Upper lobe of left lung (tissue), 6 donors: ENCODE data around the gene SMAP1. TPM values are rescaled to one million over a fixed set of nuclear protein-coding genes. Genes with fewer than 3 reads are reported as not detected.

ENCODE experiments used
- ATAC-seq, 2 donors: fragments of 200-7000 bp; cut with Tn5 transposase; one replicate each; pipeline ENCODE4 v1.9.1; 2022; ENCODE audit warnings: mild to moderate bottlenecking in 2 of 2, moderate library complexity in 2 of 2; ENCODE audit not compliant: low FRiP score in 2 of 2
- DNase-seq, 2 donors: peaks; one replicate each; pipeline ENCODE4 v3.0.0-alpha.2; 2019 to 2020
- H3K27ac ChIP-seq, 4 donors: fragments of 200-600 bp; sonication (generic); one replicate each; pipeline ENCODE4 v1.5.1; 2016 to 2019
- H3K27me3 ChIP-seq, 4 donors: fragments of 200-600 bp; sonication (generic); one replicate each; pipeline ENCODE4 v1.5.1; 2017 to 2019
- H3K36me3 ChIP-seq, 4 donors: fragments of 200-600 bp; sonication (generic); one replicate each; pipeline ENCODE4 v1.5.1; 2016 to 2019
- H3K4me1 ChIP-seq, 4 donors: fragments of 200-600 bp; sonication (generic); one replicate each; pipeline ENCODE4 v1.5.1; 2018 to 2019
- H3K4me3 ChIP-seq, 4 donors: fragments of 200-600 bp; sonication (generic); one replicate each; pipeline ENCODE4 v1.5.1; 2017 to 2019; ENCODE audit warnings: mild to moderate bottlenecking in 2 of 4, moderate library complexity in 1 of 4
- H3K9me3 ChIP-seq, 4 donors: fragments of 200-600 bp; sonication (generic); one replicate each; pipeline ENCODE4 v1.5.1; 2018 to 2019
- EP300 ChIP-seq, 4 donors: sonication (generic); formaldehyde crosslinking; IDR thresholded peaks; one replicate each; pipeline ENCODE4 v1.5.1; 2017; ENCODE audit warnings: antibody characterized with exemption in 4 of 4, control low read depth in 2 of 4
- POLR2A ChIP-seq, 4 donors: fragments of 450-650 bp; IDR thresholded peaks; one replicate each; pipeline ENCODE4 v1.5.1; 2016 to 2017; ENCODE audit warnings: antibody characterized with exemption in 4 of 4, mild to moderate bottlenecking in 2 of 4
- POLR2AphosphoS5 ChIP-seq, 2 donors: sonication (generic); formaldehyde crosslinking; IDR thresholded peaks; one replicate each; pipeline ENCODE4 v1.5.1; 2017; ENCODE audit warnings: antibody characterized with exemption in 2 of 2
- WGBS, 2 donors: methylation state at CpG; one replicate each; pipeline ENCODE4 v1.1.5; 2017 to 2018; 5-methylcytosine and 5-hydroxymethylcytosine counted together
- total RNA-seq, 6 donors: library from RNA; depleted of rRNA in 4 of 6; stranded (reverse); fragments of >200 nt in 4 of 6; gene quantifications; one replicate each; pipeline versions ENCODE4 v1.1.0 to v1.2.1, GENCODE V29; 2016 to 2021
- TF ChIP-seq, protein P1 (sequence below), 6 experiments: fragments of 450-650 bp in 4 of 6; fragments of 200-600 bp in 2 of 6; sonication (generic) in 2 of 6; IDR thresholded peaks; one replicate each; pipeline ENCODE4 v1.5.1; 2016 to 2019; ENCODE audit warnings: antibody characterized with exemption in 6 of 6
- donor health status: DM: no; HTN: no; CAD: no; lungs with moderate emphysema.
- donor health status: DM: no; HTN: yes; CAD: no; lungs with severe emphysema.

The SMAP1 gene
- total RNA-seq, 6 donors from 2014 or later, result 16.3 to 34.4 (median 21.7) TPM

DNA sequence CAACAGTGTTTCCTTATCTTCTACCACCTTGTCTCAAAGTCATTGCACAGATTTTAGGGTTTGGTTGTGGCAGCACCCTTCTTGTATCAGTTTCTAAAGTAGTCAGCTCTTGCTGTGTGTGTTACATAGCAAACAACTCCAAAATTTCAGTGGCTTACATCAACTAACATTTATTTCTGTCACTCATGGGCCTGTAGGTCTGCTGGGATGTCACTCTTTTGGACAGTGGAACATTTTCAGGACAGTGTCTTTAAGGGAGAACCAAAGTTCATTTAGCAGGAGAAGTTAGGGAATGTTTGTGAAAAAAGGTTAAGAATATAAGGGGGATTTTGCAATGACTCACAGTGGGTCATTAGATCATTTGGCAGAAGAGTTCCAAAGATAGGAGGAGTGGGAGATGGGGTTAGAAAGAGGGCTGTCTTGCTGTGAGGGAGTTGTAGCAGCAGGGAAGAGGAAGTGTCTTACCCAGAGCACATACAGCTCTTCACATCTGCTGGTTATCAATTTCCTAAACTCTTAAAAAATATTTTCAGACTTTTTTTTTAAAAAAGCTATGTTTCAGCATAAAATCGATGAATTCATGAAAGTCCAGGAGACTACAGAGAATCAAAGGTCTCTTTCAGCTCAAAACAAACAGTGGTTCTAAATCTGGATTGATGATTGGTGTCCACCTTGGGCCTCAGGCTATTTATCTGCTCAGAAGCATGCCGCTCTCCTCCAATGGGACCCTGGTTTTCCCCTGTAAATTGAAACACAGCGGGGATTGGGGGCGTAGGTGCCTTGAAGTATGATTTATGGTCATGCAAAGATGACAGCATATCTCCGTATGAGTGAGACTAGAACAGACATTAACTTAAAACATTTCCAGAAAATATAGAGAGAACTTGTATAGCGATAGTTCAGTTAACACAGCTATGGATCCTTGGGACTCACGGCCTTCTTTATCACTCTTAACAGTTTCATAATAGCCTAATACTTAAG lies 171.9 kb downstream of the SMAP1 start:
- H3K9me3 ChIP-seq, result no peaks in the 10 kb centered on the region
- ATAC-seq (no peak), DNase-seq (no peak)
- H3K4me1 ChIP-seq, result no peaks in the 10 kb centered on the region
- TF ChIP-seq POLR2AphosphoS5 (IDR thresholded peaks at IDR 0.05) (no peak), POLR2A (IDR thresholded peaks at IDR 0.05) (no peak), EP300 (IDR thresholded peaks at IDR 0.05) (no peak)
- TF ChIP-seq, protein P1, sequence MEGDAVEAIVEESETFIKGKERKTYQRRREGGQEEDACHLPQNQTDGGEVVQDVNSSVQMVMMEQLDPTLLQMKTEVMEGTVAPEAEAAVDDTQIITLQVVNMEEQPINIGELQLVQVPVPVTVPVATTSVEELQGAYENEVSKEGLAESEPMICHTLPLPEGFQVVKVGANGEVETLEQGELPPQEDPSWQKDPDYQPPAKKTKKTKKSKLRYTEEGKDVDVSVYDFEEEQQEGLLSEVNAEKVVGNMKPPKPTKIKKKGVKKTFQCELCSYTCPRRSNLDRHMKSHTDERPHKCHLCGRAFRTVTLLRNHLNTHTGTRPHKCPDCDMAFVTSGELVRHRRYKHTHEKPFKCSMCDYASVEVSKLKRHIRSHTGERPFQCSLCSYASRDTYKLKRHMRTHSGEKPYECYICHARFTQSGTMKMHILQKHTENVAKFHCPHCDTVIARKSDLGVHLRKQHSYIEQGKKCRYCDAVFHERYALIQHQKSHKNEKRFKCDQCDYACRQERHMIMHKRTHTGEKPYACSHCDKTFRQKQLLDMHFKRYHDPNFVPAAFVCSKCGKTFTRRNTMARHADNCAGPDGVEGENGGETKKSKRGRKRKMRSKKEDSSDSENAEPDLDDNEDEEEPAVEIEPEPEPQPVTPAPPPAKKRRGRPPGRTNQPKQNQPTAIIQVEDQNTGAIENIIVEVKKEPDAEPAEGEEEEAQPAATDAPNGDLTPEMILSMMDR (IDR thresholded peaks at IDR 0.05), result no peak
- no peak overlapping the region for H3K4me3 ChIP-seq
- H3K27me3 ChIP-seq, result no peaks in the 10 kb centered on the region
- peaks cover 0 to 7% (median 0%) of the 10 kb centered on the region in 4 donors for H3K36me3 ChIP-seq
- no peak overlapping the region for H3K27ac ChIP-seq
- 95 to 98% methylated on average over 7 of the region's 7 CpGs for WGBS, 2 donors

DNA sequence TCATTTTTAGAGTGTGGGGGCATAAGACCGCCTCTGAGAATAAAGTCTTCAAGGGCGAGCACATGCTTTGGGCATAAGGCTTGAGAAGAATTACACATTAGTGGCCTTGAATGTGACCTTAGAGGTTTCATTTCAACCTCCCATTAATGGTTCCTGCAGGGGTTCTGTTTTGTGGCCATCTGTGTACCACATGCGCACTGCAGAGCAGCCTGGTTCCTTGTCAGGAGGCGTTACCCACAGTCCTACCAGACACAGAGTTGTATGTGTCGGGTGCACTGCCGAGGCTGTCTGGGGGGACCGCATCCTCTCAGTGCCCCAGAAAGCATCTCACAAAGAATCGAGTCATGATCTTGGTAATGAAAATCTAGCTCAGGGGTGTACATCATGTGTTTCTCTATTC lies 173.4 kb downstream of the SMAP1 start:
- no peaks in the 10 kb centered on the region for H3K4me1 ChIP-seq
- no peak for DNase-seq
- no peaks in the 10 kb centered on the region for H3K9me3 ChIP-seq
- TF ChIP-seq EP300 (IDR thresholded peaks at IDR 0.05), result no peak
- no peak for TF ChIP-seq POLR2A (IDR thresholded peaks at IDR 0.05)
- TF ChIP-seq, protein P1 (IDR thresholded peaks at IDR 0.05), result no peak
- TF ChIP-seq POLR2AphosphoS5 (IDR thresholded peaks at IDR 0.05), result no peak
- H3K27ac ChIP-seq, result no peak overlapping the region
- H3K27me3 ChIP-seq, result no peaks in the 10 kb centered on the region
- ATAC-seq, result no peak
- WGBS, 2 donors, result 95 to 98% methylated on average over 7 to 8 of the region's 8 CpGs
- H3K4me3 ChIP-seq, result no peak overlapping the region
- H3K36me3 ChIP-seq, result peaks cover 0 to 7% (median 0%) of the 10 kb centered on the region in 4 donors

DNA sequence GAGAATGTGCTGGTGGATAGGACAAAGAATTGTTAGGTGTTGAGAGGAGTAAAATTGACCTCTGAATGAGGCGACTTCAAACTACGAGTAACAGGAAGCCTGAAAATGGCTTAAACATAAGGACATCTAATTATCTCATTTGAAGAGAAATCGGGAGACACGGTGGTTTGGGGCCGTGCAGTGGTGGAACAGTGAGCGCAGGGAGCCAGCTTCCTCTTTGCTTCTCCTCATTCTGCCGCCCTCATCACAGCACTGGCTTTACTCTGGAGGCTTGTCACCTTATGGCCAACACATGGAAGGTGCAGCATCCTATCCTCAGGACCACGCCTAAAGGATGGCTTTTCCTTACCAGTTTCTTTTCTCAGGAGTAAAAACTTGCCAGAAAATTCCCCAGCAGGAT lies 174.9 kb downstream of the SMAP1 start:
- WGBS, 2 donors, result 97% methylated on average over 8 of the region's 8 CpGs

DNA sequence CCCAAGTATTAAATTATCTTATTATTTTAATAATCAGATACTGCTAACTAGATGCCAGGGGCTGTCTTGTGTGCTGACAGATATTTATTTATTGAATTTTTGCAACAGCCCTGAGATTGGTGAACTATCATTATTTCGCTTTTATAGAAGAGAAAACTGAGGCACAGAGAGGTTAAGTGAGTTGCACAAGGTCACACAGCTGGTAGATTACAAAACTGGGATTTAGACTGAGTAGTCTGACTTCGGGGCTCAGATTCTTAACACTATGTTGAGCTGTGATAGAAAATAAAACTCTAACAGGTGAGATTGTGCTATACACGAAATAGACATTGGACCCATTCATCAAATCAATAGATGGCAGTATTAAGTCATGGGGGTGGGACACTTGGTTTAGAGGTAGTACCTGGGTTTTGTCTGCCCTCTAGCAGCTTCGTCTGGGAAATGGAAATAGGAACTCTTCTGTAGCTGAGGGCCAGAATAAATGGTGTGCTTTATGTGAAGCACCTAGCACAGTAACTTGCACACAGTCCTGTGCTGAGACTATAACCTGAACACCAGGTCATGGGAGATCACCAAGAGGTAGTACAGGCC lies 175.7 kb downstream of the SMAP1 start:
- H3K27ac ChIP-seq, result no peak overlapping the region
- no peak for DNase-seq

More for the DNA sequence above, 174.9 kb downstream of the SMAP1 start:
- H3K9me3 ChIP-seq, result no peaks in the 10 kb centered on the region
- ATAC-seq (no peak), DNase-seq (no peak)
- H3K4me3 ChIP-seq, result no peak overlapping the region
- H3K36me3 ChIP-seq, result peaks cover 0 to 13% (median 0%) of the 10 kb centered on the region in 4 donors
- H3K27me3 ChIP-seq, result no peaks in the 10 kb centered on the region
- H3K27ac ChIP-seq, result no peak overlapping the region
- no peaks in the 10 kb centered on the region for H3K4me1 ChIP-seq
- TF ChIP-seq, protein P1 (IDR thresholded peaks at IDR 0.05), result no peak
- TF ChIP-seq POLR2A (IDR thresholded peaks at IDR 0.05), result no peak
- no peak for TF ChIP-seq POLR2AphosphoS5 (IDR thresholded peaks at IDR 0.05)
- no peak for TF ChIP-seq EP300 (IDR thresholded peaks at IDR 0.05)

More for the DNA sequence above, 175.7 kb downstream of the SMAP1 start:
- Histone ChIP-seq H3K9me3 (no peaks in the 10 kb centered on the region), H3K4me1 (peaks cover 0 to 2% (median 0%) of the 10 kb centered on the region in 4 donors), H3K4me3 (no peak overlapping the region), H3K27me3 (no peaks in the 10 kb centered on the region), H3K36me3 (peaks cover 0 to 13% (median 0%) of the 10 kb centered on the region in 4 donors)
- TF ChIP-seq, protein P1 (IDR thresholded peaks at IDR 0.05), result no peak
- no peak for TF ChIP-seq POLR2AphosphoS5 (IDR thresholded peaks at IDR 0.05)
- no peak for TF ChIP-seq POLR2A (IDR thresholded peaks at IDR 0.05)
- TF ChIP-seq EP300 (IDR thresholded peaks at IDR 0.05), result no peak
- ATAC-seq, result no peak
- WGBS, 2 donors, result 89 to 95% methylated on average over 4 of the region's 4 CpGs
